NCI-H1092 (cell line): Measurements from ENCODE around the gene ATF6.

ENCODE experiments used
- DNase-seq: peaks from one replicate; lab custom pipeline; 2025; lab: John Stamatoyannopoulos, UW

ATF6 gene

GRCh38 chr1:161943737-161944136 lies 177.6 kb downstream of the ATF6 start:
- no peak for DNase-seq

GRCh38 chr1:161944381-161944780 lies 178.3 kb downstream of the ATF6 start:
- no peak for DNase-seq

- DNase-seq = no peak
These were observed 179.4 kb downstream of the ATF6 start for GRCh38 chr1:161945306-161946060.

- DNase-seq = no peak
These were observed 180.2 kb downstream of the ATF6 start for GRCh38 chr1:161946071-161946987.

- no peak for DNase-seq
These were observed 182.3 kb downstream of the ATF6 start for GRCh38 chr1:161948435-161948834.

GRCh38 chr1:161949548-161949947 lies 183.4 kb downstream of the ATF6 start:
- DNase-seq = no peak

- DNase-seq = no peak
These were observed 184.3 kb downstream of the ATF6 start for GRCh38 chr1:161950377-161950776.

- DNase-seq = no peak
These were observed 185.5 kb downstream of the ATF6 start for GRCh38 chr1:161951646-161952045.

GRCh38 chr1:161952607-161953172 lies 186.6 kb downstream of the ATF6 start:
- DNase-seq = no peak

GRCh38 chr1:161953256-161953920 lies 187.3 kb downstream of the ATF6 start:
- DNase-seq = no peak

- DNase-seq = no peak
These were observed 187.9 kb downstream of the ATF6 start for GRCh38 chr1:161954050-161954449.

- DNase-seq = no peak
These were observed 188.3 kb downstream of the ATF6 start for GRCh38 chr1:161954466-161954865.

GRCh38 chr1:161955606-161956005 lies 189.5 kb downstream of the ATF6 start:
- no peak for DNase-seq

GRCh38 chr1:161956097-161956496 lies 190.0 kb downstream of the ATF6 start:
- DNase-seq = no peak

GRCh38 chr1:161956930-161957329 lies 190.8 kb downstream of the ATF6 start:
- no peak for DNase-seq

GRCh38 chr1:161958425-161958824 lies 192.3 kb downstream of the ATF6 start:
- no peak for DNase-seq

- DNase-seq = no peak
These were observed 196.2 kb downstream of the ATF6 start for GRCh38 chr1:161962091-161962887.

GRCh38 chr1:161966067-161966466 lies 199.9 kb downstream of the ATF6 start:
- DNase-seq = no peak

- DNase-seq = no peak
These were observed 203.9 kb downstream of the ATF6 start for GRCh38 chr1:161970036-161970435.

GRCh38 chr1:161970633-161971032 lies 204.5 kb downstream of the ATF6 start:
- no peak for DNase-seq

- no peak for DNase-seq
These were observed 206.7 kb downstream of the ATF6 start for GRCh38 chr1:161972828-161973227.
